DND-41 (cell line): ENCODE results near the gene CTNNA1.

Source experiments
- ATAC-seq: fragments of 200-7000 bp; cut with Tn5 transposase; 3 replicates; pipeline ENCODE4 v1.9.1; 2021; ENCODE audit warnings: low read depth; ENCODE audit not compliant: insufficient read depth
- DNase-seq: peaks from one replicate; pipeline ENCODE4 v3.0.0-alpha.2; 2020
- H2AFZ ChIP-seq: 2 replicates; pipeline ENCODE4 v1.6.0; 2012; ENCODE audit warnings: low read depth, low read length
- H3K27ac ChIP-seq: 2 replicates; pipeline ENCODE4 v1.5.1; 2012; ENCODE audit warnings: low read length, inconsistent platforms
- H3K27me3 ChIP-seq: fragments of 200-600 bp; sonication (generic); 2 replicates; pipeline ENCODE4 v1.6.0; 2012; ENCODE audit warnings: low read length, mild to moderate bottlenecking, inconsistent platforms; ENCODE audit not compliant: insufficient read depth, poor library complexity
- H3K36me3 ChIP-seq: 2 replicates; pipeline ENCODE4 v1.5.1; 2012; ENCODE audit warnings: low read length, inconsistent platforms; ENCODE audit not compliant: insufficient read depth
- H3K4me1 ChIP-seq: 2 replicates; pipeline ENCODE4 v1.5.1; 2012; ENCODE audit warnings: mild to moderate bottlenecking, low read length; ENCODE audit not compliant: insufficient read depth
- H3K4me2 ChIP-seq: 2 replicates; pipeline ENCODE4 v1.6.0; 2012; ENCODE audit warnings: mild to moderate bottlenecking, moderate library complexity, low read length, inconsistent platforms; ENCODE audit not compliant: insufficient read depth
- H3K4me3 ChIP-seq, 2 experiments: fragments of 200-600 bp in 1 of 2; shearing (Covaris generic) in 1 of 2; 2 replicates each; pipeline ENCODE4 v1.5.1; 2012 to 2016; ENCODE audit warnings: inconsistent platforms in 2 of 2, low read length in 2 of 2, mild to moderate bottlenecking in 2 of 2, low read depth in 1 of 2, moderate library complexity in 1 of 2
- H3K79me2 ChIP-seq: 2 replicates; pipeline ENCODE4 v1.6.0; 2012; ENCODE audit warnings: low read length, inconsistent platforms; ENCODE audit not compliant: insufficient read depth
- H3K9ac ChIP-seq: 2 replicates; pipeline ENCODE4 v1.6.0; 2012; ENCODE audit warnings: low read depth, mild to moderate bottlenecking, inconsistent platforms, low read length, moderate library complexity
- H3K9me3 ChIP-seq: 2 replicates; pipeline ENCODE4 v1.5.1; 2012; ENCODE audit warnings: low read length, moderate library complexity, mild to moderate bottlenecking, inconsistent platforms; ENCODE audit not compliant: insufficient read depth, severe bottlenecking
- H4K20me1 ChIP-seq: 2 replicates; pipeline ENCODE4 v1.6.0; 2012; ENCODE audit warnings: low read length; ENCODE audit not compliant: insufficient read depth
- EZH2 ChIP-seq: IDR thresholded peaks from 3 replicates; pipeline ENCODE4 v1.6.1; 2012; ENCODE audit warnings: borderline replicate concordance, low read depth, mild to moderate bottlenecking, moderate library complexity, low read length, inconsistent platforms; ENCODE audit not compliant: severe bottlenecking
- TF ChIP-seq, protein P1 (sequence below): IDR thresholded peaks from 2 replicates; pipeline ENCODE4 v1.5.1; 2012; ENCODE audit warnings: borderline replicate concordance, low read length, moderate library complexity, mild to moderate bottlenecking; ENCODE audit not compliant: poor library complexity, severe bottlenecking; ENCODE audit errors: extremely low read depth

The CTNNA1 gene

DNA sequence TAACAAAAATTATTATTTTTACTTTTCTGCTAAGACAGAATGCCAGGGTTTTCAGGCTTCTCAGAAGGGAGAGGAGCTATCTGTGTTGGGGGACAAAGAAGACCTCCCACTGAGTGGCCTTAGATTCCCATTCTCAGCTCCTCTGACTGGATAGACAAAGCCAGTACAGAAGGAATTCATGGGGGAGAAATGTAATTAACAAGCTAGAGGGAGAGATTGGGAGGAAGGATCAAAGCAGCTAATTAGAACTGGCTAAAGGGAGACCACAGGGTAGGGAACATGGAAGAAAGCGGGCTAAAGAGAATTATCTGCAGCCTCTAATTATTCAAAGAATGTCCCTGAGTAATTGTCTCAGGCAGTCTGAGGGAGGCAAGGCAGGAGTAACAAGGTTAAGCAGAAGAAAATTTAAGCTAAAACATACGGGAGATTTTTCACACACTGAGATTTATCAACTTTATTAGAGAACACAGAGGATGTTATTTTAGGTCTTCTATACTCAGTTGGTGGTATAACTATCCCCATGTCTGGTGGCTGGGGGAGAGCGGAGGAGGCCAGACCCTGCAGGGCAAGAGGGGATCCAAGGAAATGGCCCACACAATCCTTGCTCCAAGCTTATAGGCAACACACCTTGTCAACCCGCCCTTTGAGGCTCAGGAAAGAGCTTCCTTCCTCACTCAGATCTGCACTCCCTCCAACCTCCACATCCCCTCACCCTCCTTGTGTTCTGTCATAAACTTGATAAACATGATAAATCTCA, 209.6 kb downstream of the CTNNA1 start:
- Histone ChIP-seq H3K4me2 (no peak overlapping the region), H3K27me3 (no peaks in the 10 kb centered on the region), H3K9me3 (no peaks in the 10 kb centered on the region), H3K27ac (no peak overlapping the region), H3K4me1 (no peaks in the 10 kb centered on the region), H3K79me2 (no peaks in the 10 kb centered on the region), H2AFZ (no peak overlapping the region), H4K20me1 (no peaks in the 10 kb centered on the region), H3K4me3 (no peak overlapping the region), H3K36me3 (no peaks in the 10 kb centered on the region), H3K9ac (no peak overlapping the region)
- DNase-seq (no peak), ATAC-seq (no peak)
- TF ChIP-seq, protein P1, sequence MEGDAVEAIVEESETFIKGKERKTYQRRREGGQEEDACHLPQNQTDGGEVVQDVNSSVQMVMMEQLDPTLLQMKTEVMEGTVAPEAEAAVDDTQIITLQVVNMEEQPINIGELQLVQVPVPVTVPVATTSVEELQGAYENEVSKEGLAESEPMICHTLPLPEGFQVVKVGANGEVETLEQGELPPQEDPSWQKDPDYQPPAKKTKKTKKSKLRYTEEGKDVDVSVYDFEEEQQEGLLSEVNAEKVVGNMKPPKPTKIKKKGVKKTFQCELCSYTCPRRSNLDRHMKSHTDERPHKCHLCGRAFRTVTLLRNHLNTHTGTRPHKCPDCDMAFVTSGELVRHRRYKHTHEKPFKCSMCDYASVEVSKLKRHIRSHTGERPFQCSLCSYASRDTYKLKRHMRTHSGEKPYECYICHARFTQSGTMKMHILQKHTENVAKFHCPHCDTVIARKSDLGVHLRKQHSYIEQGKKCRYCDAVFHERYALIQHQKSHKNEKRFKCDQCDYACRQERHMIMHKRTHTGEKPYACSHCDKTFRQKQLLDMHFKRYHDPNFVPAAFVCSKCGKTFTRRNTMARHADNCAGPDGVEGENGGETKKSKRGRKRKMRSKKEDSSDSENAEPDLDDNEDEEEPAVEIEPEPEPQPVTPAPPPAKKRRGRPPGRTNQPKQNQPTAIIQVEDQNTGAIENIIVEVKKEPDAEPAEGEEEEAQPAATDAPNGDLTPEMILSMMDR: no peak
- TF ChIP-seq EZH2: no peak

DNA sequence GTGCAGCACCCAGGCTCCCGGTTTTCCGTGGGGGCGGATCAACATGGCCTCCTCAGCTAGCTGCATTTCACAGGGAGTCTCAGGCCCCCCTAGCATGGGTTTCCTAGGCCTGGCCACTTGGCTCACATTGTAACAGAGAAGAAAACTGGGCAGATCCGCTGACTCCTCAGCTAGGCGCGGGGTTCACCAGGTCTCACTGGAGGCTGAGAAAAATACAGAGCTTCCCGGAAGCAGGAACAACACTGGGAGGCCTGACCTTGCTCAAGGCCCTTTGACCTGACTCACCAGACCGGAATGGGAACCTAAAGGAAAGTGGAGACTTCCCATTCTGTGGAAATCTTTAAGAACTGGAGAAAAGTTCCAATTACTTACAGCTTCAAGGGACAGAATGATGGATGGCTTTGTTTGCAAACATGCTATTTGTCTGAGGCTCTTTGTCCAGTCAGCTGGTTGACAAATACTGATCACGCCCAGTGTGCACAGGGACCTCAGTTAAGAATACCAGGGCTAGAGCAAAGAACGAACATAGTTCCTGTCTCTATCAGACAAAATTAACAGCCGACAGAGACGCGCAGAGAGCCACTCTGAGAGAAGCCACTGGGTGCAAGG, 210.6 kb downstream of the CTNNA1 start:
- H3K79me2 ChIP-seq: no peaks in the 10 kb centered on the region
- no peaks in the 10 kb centered on the region for H3K27me3 ChIP-seq
- DNase-seq (no peak), ATAC-seq (no peak)
- no peak overlapping the region for H3K9ac ChIP-seq
- no peaks in the 10 kb centered on the region for H3K9me3 ChIP-seq
- H3K27ac ChIP-seq: no peak overlapping the region
- no peaks in the 10 kb centered on the region for H3K36me3 ChIP-seq
- no peak overlapping the region for H3K4me3 ChIP-seq
- no peak for TF ChIP-seq EZH2
- TF ChIP-seq, protein P1: no peak
- H3K4me1 ChIP-seq: no peaks in the 10 kb centered on the region
- no peak overlapping the region for H2AFZ ChIP-seq
- H3K4me2 ChIP-seq: no peak overlapping the region
- no peaks in the 10 kb centered on the region for H4K20me1 ChIP-seq

DNA sequence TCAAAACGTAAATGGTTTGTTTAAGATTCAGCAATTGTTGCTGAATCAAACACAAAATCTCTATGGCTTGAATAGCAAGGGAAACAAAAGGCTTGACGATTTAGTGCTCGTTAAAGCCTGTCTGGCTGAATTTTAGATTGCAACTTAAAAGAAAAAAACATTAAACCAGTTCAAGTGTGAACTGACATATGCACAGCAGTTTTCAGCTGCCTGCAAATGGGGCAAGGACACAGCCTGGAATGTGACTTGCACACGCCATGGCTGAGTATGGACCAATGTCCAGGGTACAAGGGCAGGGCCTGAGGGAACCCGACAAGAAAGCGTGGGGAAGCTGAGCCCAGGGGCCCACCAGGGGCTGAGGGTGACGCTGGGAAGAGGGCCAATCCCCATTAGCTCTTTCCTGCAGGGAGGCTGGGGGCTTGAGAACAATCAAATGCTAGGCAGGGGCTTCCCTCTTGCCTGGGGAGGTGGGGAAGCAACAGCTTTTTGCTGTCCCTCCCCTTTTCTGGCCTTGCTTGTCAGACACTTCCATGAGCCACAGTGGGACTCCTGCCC, 211.5 kb downstream of the CTNNA1 start:
- Histone ChIP-seq H3K9ac (no peak overlapping the region), H2AFZ (no peak overlapping the region), H3K36me3 (no peaks in the 10 kb centered on the region), H3K4me1 (no peaks in the 10 kb centered on the region), H3K27me3 (no peaks in the 10 kb centered on the region), H3K79me2 (no peaks in the 10 kb centered on the region), H3K4me3 (no peak overlapping the region), H3K27ac (no peak overlapping the region), H3K9me3 (no peaks in the 10 kb centered on the region), H3K4me2 (no peak overlapping the region), H4K20me1 (no peaks in the 10 kb centered on the region)
- no peak for TF ChIP-seq EZH2
- TF ChIP-seq, protein P1: no peak
- DNase-seq: no peak
- no peak for ATAC-seq
